GM12892 (cell line): Measurements from ENCODE around the gene GIGYF2.

Experiments used
- POLR2A ChIP-seq: IDR thresholded peaks from 2 replicates; pipeline ENCODE4 v1.6.1; 2011; ENCODE audit warnings: low read depth, low read length, control low read depth
- POLR2AphosphoS5 ChIP-seq: IDR thresholded peaks from 2 replicates; pipeline ENCODE4 v1.6.1; 2011; ENCODE audit warnings: low read depth, low read length, control low read depth

- TF ChIP-seq POLR2AphosphoS5 = no peak
- no peak for TF ChIP-seq POLR2A
Observed at GRCh38 chr2:232842689-232843088, 145.6 kb downstream of the GIGYF2 start.
